Measurements from ENCODE around the gene RBM39.
A peak's percentile ranks its signal among the peaks of the same experiment; 100 is the strongest.
"Not testable (repeated sequence)": the region's sequence is repeated elsewhere in the genome, so short reads cannot be mapped to it uniquely, and the experiment has no call there.

The RBM39 gene

DNA sequence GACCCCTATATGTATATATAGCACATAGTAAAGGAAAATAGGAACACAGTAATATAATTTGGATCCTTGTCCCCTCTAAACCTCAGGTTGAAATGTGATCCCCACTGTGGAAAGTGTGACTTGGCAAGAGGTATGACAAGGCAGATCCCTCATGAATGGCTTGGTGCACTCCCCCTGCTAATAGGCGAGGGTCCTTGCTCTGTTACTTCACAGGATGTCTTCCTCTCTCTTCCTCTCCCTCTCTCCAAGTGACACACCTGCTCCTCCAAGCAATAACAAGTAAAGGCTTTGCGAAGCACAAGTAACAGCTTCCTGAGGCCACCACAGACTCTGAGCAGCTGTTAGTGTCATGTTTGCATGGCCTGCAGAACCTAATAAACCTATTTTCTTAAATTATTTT is 26.4 kb downstream of the RBM39 start:
- no peak overlapping the region for H3K4me3 Mint-ChIP-seq
- no peak overlapping the region for H3K27ac Mint-ChIP-seq
- DNase-seq: no peak
- peaks cover 50% of the 10 kb centered on the region for H3K4me1 Mint-ChIP-seq
- no peaks in the 10 kb centered on the region for H3K27me3 Mint-ChIP-seq
- H3K9me3 Mint-ChIP-seq: no peaks in the 10 kb centered on the region
- peaks cover 58% of the 10 kb centered on the region for H3K36me3 Mint-ChIP-seq
- CTCF ChIA-PET: no interaction called here

DNA sequence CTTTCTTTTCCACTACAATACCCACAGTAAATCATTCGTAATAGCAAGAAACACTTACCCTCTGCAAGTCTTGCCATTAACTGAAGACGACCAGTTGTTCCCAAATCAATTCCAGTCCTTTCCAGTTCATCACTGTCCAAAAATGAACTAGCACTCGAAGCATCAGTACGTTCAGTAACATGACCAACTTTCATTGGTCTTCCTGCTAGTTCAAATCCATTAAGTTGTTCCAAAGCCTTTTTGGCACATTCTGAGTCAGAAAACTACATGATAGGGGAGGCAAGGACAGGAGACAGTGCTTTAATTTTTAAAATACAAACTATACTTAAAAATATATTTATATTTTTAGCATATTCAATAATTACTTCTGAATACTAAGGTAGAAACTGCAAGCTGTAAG is 27.9 kb downstream of the RBM39 start:
- DNase-seq: no peak
- Mint-ChIP-seq H3K9me3 (no peaks in the 10 kb centered on the region), H3K27ac (no peak overlapping the region), H3K4me1 (peaks cover 57% of the 10 kb centered on the region), H3K27me3 (no peaks in the 10 kb centered on the region), H3K4me3 (no peak overlapping the region), H3K36me3 (peaks cover 59% of the 10 kb centered on the region)
- CTCF ChIA-PET: no interaction called here

DNA sequence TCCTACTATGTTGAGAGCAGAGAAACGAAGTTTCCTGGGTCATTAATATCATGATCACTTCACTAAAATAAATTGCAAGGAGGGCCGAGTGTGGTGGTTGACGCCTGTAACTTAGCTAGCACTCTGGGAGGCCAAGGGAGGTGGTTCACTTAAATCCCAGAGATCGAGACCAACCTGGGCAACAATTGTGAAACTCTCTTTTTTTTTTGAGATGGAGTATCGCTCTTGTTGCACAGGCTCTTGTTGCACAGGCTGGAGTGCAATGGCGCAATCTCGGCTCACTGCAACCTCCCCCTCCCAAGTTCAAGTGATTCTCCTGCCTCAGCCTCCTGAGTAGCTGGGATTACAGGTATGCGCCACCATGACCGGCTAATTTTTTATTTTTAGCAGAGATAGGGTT is 28.9 kb downstream of the RBM39 start:
- H3K9me3 Mint-ChIP-seq, DNase-seq, CTCF ChIA-PET, H3K27me3 Mint-ChIP-seq, H3K27ac Mint-ChIP-seq, H3K4me3 Mint-ChIP-seq: not testable (repeated sequence)
- peaks cover 58% of the 10 kb centered on the region for H3K4me1 Mint-ChIP-seq
- H3K36me3 Mint-ChIP-seq: peaks cover 62% of the 10 kb centered on the region

DNA sequence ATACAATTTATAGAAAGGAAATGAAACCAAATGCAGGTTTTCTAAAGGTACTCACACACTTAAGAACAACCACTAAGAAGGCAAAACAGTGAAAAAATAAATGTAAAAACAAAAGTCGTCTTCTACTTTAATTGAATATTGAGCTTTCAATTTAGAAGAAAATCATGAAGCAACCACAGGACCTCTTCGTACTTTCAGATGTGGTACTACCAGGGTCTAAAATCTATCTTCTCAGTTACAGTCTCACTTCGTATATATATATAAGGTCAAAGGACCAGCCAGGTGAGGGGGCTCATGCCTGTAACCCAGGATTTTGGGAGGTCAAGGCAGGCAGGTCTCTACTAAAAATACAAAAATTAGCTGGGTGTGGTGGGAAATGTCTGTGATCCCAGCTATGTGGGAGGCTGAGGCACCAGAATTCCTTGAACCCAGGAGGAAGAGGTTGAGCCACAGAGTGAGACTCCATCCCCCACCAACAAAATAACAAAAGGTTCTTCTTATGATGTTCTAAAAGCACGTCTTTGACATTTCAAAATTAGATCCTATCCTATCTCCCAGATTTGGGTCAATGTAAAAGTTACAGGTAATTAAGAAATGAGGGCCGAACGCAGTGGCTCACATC is 30.4 kb downstream of the RBM39 start:
- peaks cover 58% of the 10 kb centered on the region for H3K36me3 Mint-ChIP-seq
- no peaks in the 10 kb centered on the region for H3K27me3 Mint-ChIP-seq
- no peaks in the 10 kb centered on the region for H3K9me3 Mint-ChIP-seq
- H3K4me1 Mint-ChIP-seq: peaks cover 49% of the 10 kb centered on the region
- DNase-seq: no peak
- CTCF ChIA-PET: interaction anchor here (1.0 to 1.4 kb wide), 4 partner anchors 12 to 171 kb away, joined by 3 to 5 read pairs (median 4); partner anchors contain the start of genes NFS1 and ROMO1
- H3K27ac Mint-ChIP-seq: peak overlapping the region; percentile 79
- H3K4me3 Mint-ChIP-seq: peak overlapping the region; percentile 4

DNA sequence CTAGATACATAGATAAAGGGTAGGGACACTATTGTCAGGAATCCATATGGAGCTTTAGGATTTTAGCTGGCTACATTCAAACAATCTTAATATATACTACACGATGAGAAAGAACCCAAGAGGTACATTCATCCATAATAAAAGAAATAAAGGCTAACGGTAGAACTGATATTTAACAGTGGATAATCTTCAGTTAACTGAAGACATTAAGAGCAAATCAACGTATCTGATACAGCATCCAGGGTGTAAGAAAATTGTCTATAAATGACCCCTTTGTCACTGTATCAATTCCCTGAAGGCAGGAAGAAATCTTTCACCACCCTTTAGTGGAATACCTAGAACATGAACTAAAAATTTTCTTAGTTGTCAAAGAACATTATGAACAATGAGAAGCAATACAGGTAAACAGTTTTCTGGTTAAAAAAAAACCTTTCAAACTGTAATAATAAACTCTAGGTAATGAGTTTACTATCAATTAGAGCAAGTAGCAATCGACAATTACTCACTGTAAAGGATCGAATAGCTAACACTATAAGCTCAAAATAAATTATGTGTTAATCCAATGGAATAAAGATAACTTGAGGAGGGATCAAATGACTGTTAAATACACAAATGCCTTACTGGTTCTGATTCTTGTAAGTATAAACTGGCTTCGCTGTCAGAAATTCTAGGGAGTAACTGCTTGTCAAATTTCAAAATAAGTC is 31.0 kb downstream of the RBM39 start:
- H3K4me1 Mint-ChIP-seq: peaks cover 48% of the 10 kb centered on the region
- H3K4me3 Mint-ChIP-seq: no peak overlapping the region
- peaks cover 57% of the 10 kb centered on the region for H3K36me3 Mint-ChIP-seq

DNA sequence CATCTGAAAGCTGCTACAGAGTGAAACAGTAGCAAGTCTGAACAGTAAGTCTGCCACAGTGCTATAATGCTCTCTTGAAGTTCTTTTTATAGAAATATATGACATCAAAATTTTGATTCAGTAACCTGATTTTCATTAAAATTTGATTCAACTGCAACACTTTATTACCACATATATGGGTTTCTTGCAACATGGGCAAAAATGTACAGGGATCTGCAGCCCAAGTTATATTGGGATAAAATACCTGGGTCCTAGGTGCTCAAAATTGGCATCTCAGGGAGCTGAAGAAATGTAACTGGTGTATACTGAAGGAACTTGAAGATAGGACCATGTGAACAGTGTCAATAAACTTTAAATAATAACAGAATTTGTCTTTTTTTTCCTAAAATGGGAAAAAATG is 32.0 kb downstream of the RBM39 start:
- Mint-ChIP-seq H3K4me1 (peaks cover 41% of the 10 kb centered on the region), H3K36me3 (peaks cover 56% of the 10 kb centered on the region), H3K4me3 (no peak overlapping the region), H3K9me3 (no peaks in the 10 kb centered on the region), H3K27ac (no peak overlapping the region), H3K27me3 (no peaks in the 10 kb centered on the region)
- CTCF ChIA-PET: interaction anchor here (0.6 to 0.9 kb wide), 3 partner anchors 24 to 109 kb away, joined by 3 to 4 read pairs (median 3); no protein-coding TSS in a partner anchor
- no peak for DNase-seq

More for the DNA sequence above, 31.0 kb downstream of the RBM39 start:
- peak overlapping the region; percentile 79 for H3K27ac Mint-ChIP-seq
- DNase-seq: no peak
- no peaks in the 10 kb centered on the region for H3K9me3 Mint-ChIP-seq
- no peaks in the 10 kb centered on the region for H3K27me3 Mint-ChIP-seq
- CTCF ChIA-PET: interaction anchor here (0.6 to 1.4 kb wide), 5 partner anchors 11 to 172 kb away, joined by 3 to 5 read pairs (median 4); partner anchors contain the start of genes NFS1 and ROMO1

DNA sequence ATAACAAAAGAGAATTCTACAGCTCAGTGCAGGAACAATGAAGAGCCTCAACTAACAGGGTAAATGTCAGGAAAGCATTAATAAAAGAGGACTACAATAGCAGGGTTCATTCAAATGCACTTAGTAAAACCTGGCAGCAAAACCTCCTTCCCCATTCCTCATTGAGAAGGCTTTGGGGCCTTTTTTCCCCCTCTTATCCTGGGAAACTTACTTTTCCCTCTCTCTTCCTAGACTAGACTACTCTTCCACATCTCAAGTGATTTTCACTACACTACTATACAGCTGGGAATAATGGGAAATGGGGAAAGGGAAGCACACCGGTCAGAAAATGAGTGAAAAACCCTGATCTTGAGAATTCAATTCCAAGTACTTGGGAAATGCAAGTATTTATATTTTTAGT is 32.8 kb downstream of the RBM39 start:
- no peak for DNase-seq
- H3K27me3 Mint-ChIP-seq: no peaks in the 10 kb centered on the region
- H3K9me3 Mint-ChIP-seq: no peaks in the 10 kb centered on the region
- peaks cover 44% of the 10 kb centered on the region for H3K4me1 Mint-ChIP-seq
- H3K27ac Mint-ChIP-seq: peak overlapping the region; percentile 81
- no peak overlapping the region for H3K4me3 Mint-ChIP-seq
- H3K36me3 Mint-ChIP-seq: peaks cover 62% of the 10 kb centered on the region
- CTCF ChIA-PET: no interaction called here

DNA sequence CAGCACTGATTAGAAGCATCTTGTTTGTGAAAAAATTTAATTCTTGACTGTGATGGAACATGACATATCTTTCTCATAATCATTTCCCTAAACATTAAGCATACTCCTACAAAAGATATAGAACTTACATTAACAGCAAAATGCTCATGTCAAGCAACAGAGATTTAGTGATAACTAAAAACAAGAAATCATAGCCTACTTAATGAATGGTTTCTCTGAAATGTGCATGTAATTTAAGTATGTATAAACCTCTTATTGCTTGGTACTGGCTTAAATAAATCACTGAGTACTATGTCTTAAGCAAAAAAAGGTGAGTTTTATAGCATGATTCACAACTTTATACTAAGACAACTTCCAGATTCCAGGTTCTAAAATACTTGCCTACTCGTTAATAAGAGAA is 33.6 kb downstream of the RBM39 start:
- peaks cover 64% of the 10 kb centered on the region for H3K36me3 Mint-ChIP-seq
- no peak overlapping the region for H3K4me3 Mint-ChIP-seq
- peaks cover 40% of the 10 kb centered on the region for H3K4me1 Mint-ChIP-seq
- CTCF ChIA-PET: interaction anchor here (0.6 to 1.2 kb wide), 2 partner anchors 90 to 1296 kb away, joined by 3 to 4 read pairs; no protein-coding TSS in a partner anchor
- no peak for DNase-seq
- H3K27me3 Mint-ChIP-seq: no peaks in the 10 kb centered on the region
- H3K9me3 Mint-ChIP-seq: no peaks in the 10 kb centered on the region
- H3K27ac Mint-ChIP-seq: no peak overlapping the region

DNA sequence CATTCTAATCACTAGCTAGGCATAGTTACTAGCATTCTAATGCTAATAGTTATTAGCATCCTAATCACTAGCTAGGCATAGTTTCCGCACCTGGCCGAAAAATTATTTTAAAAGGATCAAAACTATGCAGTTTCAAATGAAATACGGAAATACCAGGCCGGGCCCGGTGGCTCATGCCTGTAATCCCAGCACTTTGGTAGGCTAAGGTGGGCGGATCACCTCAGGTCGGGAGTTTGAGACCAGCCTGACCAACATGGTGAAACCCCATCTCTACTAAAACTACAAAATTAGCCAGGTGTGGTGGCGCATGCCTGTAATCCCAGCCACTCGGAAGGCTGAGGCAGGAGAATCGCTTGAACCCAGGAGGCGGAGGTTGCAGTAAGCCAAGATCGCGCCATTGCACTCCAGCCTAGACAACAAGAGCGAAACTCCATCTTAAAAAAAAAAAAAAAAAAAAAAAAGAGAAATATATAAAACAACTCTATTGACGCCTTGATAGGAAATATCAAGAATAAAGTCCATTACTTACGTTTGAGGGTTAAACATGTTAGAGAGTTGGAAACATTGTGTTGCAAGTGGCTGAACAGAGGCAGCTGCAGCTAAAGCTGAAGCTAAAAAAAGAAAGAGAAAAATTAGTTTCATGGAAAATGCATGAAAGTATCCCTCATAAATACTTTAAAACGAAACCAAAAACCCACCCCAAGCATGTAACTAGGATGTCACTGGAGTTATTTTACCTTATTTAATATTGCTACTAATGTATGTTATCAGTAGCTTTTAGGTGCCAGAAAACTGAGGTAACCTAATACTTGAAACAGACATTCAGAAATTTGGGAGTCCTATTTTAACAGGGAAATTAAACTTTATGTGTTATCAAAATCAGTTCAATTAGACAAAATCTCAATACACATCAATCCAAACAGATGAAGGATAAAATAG is 35.2 kb downstream of the RBM39 start:
- H3K4me3 Mint-ChIP-seq, DNase-seq, H3K27me3 Mint-ChIP-seq, H3K9me3 Mint-ChIP-seq, CTCF ChIA-PET, H3K27ac Mint-ChIP-seq: not testable (repeated sequence)
- Mint-ChIP-seq H3K36me3 (peaks cover 67% of the 10 kb centered on the region), H3K4me1 (peaks cover 36% of the 10 kb centered on the region)

DNA sequence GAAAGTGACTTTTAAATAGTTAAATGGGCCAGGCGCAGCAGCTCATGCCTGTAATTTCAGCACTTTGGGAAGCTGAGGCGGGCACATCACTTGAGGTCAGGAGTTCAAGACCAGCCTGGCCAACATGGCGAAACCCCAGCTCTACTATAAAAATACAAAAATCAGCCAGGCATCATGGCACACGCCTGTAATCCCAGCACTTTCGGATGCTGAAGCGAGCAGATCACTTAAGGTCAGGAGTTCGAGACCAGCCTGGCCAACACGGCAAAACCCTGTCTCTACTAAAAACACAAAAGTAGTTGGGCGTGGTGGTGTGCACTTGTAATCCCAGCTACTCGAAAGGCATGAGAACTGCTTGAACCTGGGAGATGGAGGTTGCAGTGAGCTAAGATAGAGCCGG is 36.2 kb downstream of the RBM39 start:
- not testable (repeated sequence) for H3K9me3 Mint-ChIP-seq, H3K27ac Mint-ChIP-seq, H3K4me3 Mint-ChIP-seq, H3K27me3 Mint-ChIP-seq, DNase-seq
- H3K36me3 Mint-ChIP-seq: peaks cover 67% of the 10 kb centered on the region
- CTCF ChIA-PET: interaction anchor here (1.4 kb wide), 1 partner anchor 177 kb away, joined by 4 read pairs; no protein-coding TSS in a partner anchor
- peaks cover 30% of the 10 kb centered on the region for H3K4me1 Mint-ChIP-seq

DNA sequence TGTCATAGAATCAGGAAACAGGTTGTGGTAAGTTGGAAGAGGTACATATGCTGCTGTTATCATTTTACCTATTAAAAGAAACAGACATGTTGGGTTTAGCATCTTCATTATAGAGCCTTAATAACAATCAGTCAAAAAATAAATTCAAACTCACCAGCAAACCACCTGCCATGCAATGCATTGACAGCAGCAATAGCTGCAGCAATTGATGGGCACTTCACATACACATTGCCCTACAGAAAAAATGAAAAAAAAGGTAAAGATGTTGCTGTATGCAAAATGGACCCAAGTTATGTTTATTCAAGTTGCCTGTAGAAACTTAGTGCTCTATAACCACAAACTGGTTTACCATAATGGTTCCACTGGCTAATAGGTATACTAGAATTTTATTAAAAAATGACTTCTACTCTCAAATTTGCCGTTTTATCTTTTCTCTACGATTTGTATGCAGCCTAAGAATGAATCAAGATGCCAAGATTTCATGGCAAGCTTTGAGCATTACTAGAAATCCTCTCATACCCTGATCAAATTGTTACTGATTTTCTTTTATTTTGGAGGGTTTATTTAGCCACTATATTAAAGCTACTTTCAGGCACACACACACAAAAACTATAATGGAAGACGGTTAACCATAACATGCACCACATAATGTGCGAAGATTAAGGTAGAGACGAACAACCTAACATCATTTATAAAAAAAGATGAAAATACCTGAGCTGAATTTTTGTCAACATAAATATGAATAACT is 37.4 kb downstream of the RBM39 start:
- H3K9me3 Mint-ChIP-seq: no peaks in the 10 kb centered on the region
- H3K27me3 Mint-ChIP-seq: no peaks in the 10 kb centered on the region
- H3K4me3 Mint-ChIP-seq: no peak overlapping the region
- DNase-seq: no peak
- no peak overlapping the region for H3K27ac Mint-ChIP-seq
- CTCF ChIA-PET: interaction anchor here (0.9 to 1.4 kb wide), 2 partner anchors 14 to 178 kb away, joined by 3 to 4 read pairs; no protein-coding TSS in a partner anchor
- peaks cover 31% of the 10 kb centered on the region for H3K4me1 Mint-ChIP-seq
- H3K36me3 Mint-ChIP-seq: peaks cover 65% of the 10 kb centered on the region

DNA sequence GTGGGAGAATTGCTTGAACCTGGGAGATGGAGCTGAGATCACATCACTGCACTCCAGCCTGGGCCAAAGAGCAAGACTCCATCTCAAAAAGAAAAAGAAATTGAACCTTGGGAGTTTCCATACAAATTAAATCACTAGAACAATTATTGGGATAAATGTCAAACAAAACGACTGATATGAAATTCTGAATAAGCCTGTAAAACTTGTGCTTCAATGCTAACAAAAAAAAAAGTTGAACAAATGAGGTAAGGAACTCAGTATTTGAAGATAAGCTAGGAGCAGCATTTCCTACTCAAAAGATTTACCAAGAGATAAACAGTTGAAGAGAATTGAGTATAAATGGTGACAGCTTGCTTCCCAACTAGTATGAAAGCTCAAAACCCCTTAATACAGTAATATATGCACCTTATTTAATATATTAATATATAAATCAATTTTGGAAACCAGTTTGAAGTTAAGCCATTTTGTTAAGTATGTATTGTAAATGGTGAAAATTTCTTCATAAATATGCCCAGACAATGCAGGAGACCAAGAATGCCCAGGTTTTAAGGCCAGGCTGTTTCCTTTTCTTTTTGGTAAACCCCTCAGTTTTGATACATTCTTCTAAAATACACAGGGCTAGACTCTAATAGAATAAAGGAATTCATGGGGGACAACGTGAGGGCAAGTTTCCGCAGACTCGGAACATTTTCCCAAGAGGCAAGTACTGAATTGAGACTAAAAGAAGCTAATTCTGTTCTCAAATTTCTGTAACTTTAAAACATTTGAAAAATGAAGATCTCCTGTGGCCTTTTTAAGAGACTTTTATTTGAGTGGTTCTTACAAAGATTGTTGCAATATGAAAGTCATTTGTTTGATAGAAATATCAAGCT is 39.0 kb downstream of the RBM39 start:
- CTCF ChIA-PET: interaction anchor here (0.6 kb wide), 1 partner anchor 56 kb away, joined by 3 read pairs; no protein-coding TSS in a partner anchor
- no peaks in the 10 kb centered on the region for H3K27me3 Mint-ChIP-seq
- peaks cover 66% of the 10 kb centered on the region for H3K36me3 Mint-ChIP-seq
- no peak overlapping the region for H3K4me3 Mint-ChIP-seq
- peaks cover 37% of the 10 kb centered on the region for H3K4me1 Mint-ChIP-seq
- no peaks in the 10 kb centered on the region for H3K9me3 Mint-ChIP-seq
- DNase-seq: no peak
- H3K27ac Mint-ChIP-seq: peak overlapping the region; percentile 64

Data from activated naive CD4-positive, alpha-beta T cell treated with anti-CD3 and anti-CD28 coated beads, Interleukin-2, amount 10 ng/mL, durations not matched to agents 7 days and 5 days (primary cell).